NCI-H2081 (cell line): ENCODE data around the gene ITPRID1.
"Not testable (repeated sequence)": the region's sequence is repeated elsewhere in the genome, so short reads cannot be mapped to it uniquely, and the experiment has no call there.

ENCODE experiments used
- DNase-seq, 2 experiments: peaks; one replicate each; lab custom pipeline; 2025; lab: John Stamatoyannopoulos, UW

ITPRID1 gene

GRCh38 chr7:31513790-31514189 is at the start of gene ITPRID1:
Gene ITPRID1, plus strand, starts transcription at chr7:31514090. Its CDS starts 38,935 bp downstream, at chr7:31553025.
- no peak for DNase-seq

- DNase-seq: no peak
Measured at GRCh38 chr7:31464601-31465000, 49.3 kb upstream of the ITPRID1 start.

- no peak for DNase-seq
Measured at GRCh38 chr7:31465285-31465684, 48.6 kb upstream of the ITPRID1 start.

- DNase-seq: no peak
Measured at GRCh38 chr7:31466036-31466435, 47.9 kb upstream of the ITPRID1 start.

GRCh38 chr7:31470883-31471282 is 43.0 kb upstream of the ITPRID1 start:
- DNase-seq: not testable (repeated sequence)

GRCh38 chr7:31475368-31475767 is 38.5 kb upstream of the ITPRID1 start:
- no peak for DNase-seq

GRCh38 chr7:31476073-31476745 is 37.7 kb upstream of the ITPRID1 start:
- no peak for DNase-seq

GRCh38 chr7:31476941-31477677 is 36.8 kb upstream of the ITPRID1 start:
- no peak for DNase-seq

- no peak for DNase-seq
Measured at GRCh38 chr7:31478018-31478417, 35.9 kb upstream of the ITPRID1 start.

GRCh38 chr7:31478721-31479120 is 35.2 kb upstream of the ITPRID1 start:
- no peak for DNase-seq

GRCh38 chr7:31487071-31487470 is 26.8 kb upstream of the ITPRID1 start:
- DNase-seq: no peak

GRCh38 chr7:31487476-31487875 is 26.4 kb upstream of the ITPRID1 start:
- no peak for DNase-seq

GRCh38 chr7:31488562-31489203 is 25.2 kb upstream of the ITPRID1 start:
- peak in 1 of 2 experiments; percentile 21 for DNase-seq

GRCh38 chr7:31490796-31491314 is 23.0 kb upstream of the ITPRID1 start:
- no peak for DNase-seq

- DNase-seq: no peak
Measured at GRCh38 chr7:31492086-31492485, 21.8 kb upstream of the ITPRID1 start.

GRCh38 chr7:31493714-31494181 is 20.1 kb upstream of the ITPRID1 start:
- no peak for DNase-seq

GRCh38 chr7:31494421-31494820 is 19.5 kb upstream of the ITPRID1 start:
- DNase-seq: no peak

GRCh38 chr7:31495653-31496052 is 18.2 kb upstream of the ITPRID1 start:
- no peak for DNase-seq

- no peak for DNase-seq
Measured at GRCh38 chr7:31497516-31497915, 16.4 kb upstream of the ITPRID1 start.

- no peak for DNase-seq
Measured at GRCh38 chr7:31500656-31501055, 13.2 kb upstream of the ITPRID1 start.

- no peak for DNase-seq
Measured at GRCh38 chr7:31508823-31509222, 5.1 kb upstream of the ITPRID1 start.

GRCh38 chr7:31512166-31512565 is 1.7 kb upstream of the ITPRID1 start:
- DNase-seq: no peak
